Epithelial cell of esophagus (primary cell): Measurements from ENCODE around the gene APBA2.

Source experiments
- DNase-seq: peaks from one replicate; pipeline ENCODE4 v3.0.0; 2010; ENCODE audit warnings: low read depth
- H3K4me3 ChIP-seq: 2 replicates; pipeline ENCODE4 v1.5.1; 2011; ENCODE audit warnings: mild to moderate bottlenecking, low read length, control low read depth
- TF ChIP-seq, protein P1 (sequence below): IDR thresholded peaks from 2 replicates; pipeline ENCODE4 v1.5.1; 2011; ENCODE audit warnings: low read depth, mild to moderate bottlenecking, low read length, control low read depth, inconsistent platforms; ENCODE audit not compliant: insufficient read depth; ENCODE audit errors: missing control alignments

The APBA2 gene

DNA sequence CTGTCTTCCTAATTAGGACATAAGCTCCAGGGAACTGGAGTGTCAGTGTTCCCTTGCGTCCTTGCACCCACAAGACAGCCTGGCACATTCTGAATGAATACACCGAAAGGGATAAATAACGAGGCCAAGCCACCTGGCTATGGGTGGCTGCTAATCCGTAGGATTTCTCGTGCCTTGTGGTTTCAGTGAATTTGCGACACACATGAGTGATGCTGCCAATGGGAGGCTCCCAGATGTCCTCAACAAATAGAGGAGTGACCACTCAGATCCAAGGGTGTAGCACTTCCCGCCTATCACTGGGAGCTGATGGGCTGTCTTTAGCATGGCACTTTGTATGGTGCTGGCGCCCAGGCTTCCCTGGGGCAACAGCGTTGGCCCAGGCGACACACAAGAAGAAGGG is 43.4 kb downstream of the APBA2 start:
- no peak for DNase-seq
- TF ChIP-seq, protein P1, sequence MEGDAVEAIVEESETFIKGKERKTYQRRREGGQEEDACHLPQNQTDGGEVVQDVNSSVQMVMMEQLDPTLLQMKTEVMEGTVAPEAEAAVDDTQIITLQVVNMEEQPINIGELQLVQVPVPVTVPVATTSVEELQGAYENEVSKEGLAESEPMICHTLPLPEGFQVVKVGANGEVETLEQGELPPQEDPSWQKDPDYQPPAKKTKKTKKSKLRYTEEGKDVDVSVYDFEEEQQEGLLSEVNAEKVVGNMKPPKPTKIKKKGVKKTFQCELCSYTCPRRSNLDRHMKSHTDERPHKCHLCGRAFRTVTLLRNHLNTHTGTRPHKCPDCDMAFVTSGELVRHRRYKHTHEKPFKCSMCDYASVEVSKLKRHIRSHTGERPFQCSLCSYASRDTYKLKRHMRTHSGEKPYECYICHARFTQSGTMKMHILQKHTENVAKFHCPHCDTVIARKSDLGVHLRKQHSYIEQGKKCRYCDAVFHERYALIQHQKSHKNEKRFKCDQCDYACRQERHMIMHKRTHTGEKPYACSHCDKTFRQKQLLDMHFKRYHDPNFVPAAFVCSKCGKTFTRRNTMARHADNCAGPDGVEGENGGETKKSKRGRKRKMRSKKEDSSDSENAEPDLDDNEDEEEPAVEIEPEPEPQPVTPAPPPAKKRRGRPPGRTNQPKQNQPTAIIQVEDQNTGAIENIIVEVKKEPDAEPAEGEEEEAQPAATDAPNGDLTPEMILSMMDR: no peak
- no peak overlapping the region for H3K4me3 ChIP-seq

DNA sequence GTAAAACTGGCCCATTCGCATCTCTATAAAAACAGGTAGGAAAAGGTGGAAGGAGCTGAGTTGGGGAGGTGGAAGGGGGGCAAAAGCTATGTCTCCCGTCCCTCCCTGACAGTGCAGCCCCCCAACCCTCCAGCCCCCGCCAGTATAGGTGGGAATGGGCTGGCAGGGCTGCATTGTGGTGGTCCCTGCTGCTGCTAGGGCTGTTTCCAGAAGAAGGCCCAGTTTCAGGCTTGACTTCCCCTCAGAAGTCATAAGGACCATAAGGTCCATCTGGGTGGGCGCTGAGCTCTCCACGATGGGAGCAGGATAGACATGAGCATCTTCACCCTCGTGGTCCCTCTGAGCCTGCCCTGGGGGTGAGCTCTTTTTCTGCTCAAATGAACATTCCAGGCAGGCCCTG is 44.2 kb downstream of the APBA2 start:
- no peak for DNase-seq
- H3K4me3 ChIP-seq: no peak overlapping the region
- TF ChIP-seq, protein P1: no peak

DNA sequence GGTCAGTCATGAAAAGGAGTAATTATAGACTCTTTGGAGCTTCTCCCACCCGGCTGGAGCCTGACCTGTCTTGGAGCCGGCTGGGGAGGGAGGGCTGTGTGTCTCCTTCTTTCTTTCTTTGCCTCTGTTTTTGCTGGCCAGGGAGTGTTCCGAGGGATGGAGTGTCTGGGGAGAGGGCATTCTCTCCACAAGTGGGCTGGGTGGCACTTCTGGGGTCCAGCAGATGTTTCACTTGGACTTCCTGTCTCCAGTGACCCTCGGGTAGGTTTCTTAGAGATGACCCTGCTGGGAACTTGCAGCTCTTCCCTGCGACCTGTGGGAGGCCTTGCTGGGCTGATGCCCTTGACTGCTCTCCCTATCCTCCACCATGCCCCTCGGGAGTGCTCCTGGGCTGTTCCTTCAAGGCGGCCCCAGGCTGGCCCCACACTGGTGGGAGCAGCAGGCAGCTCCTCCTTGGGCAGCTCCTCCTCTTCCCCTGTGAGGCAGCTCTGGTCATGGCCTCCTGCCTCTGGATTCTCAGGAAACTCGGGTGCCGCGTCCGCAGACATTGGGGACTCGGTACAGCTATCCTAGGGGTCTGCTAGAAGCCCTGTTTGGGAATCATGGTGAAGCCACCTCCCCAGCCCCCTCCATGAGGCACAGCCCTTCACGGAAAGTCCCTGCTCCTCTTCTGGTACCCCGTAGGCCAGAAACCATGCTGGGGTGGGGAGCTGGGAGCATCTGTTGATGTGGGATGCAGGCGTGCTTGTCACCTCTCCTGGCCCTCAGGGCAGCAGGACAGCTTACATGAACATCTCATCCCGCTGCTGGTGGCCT is 44.9 kb downstream of the APBA2 start:
- TF ChIP-seq, protein P1: no peak

GRCh38 chr15:28931828-28932227 is 46.1 kb downstream of the APBA2 start:
- DNase-seq: no peak
- TF ChIP-seq, protein P1: no peak
- H3K4me3 ChIP-seq: no peak overlapping the region

More for the DNA sequence above, 44.9 kb downstream of the APBA2 start:
- H3K4me3 ChIP-seq: no peak overlapping the region
- DNase-seq: no peak

- TF ChIP-seq, protein P1: no peak
- no peak for DNase-seq
- no peak overlapping the region for H3K4me3 ChIP-seq
Observed at GRCh38 chr15:28932361-28932760, 46.6 kb downstream of the APBA2 start.

DNA sequence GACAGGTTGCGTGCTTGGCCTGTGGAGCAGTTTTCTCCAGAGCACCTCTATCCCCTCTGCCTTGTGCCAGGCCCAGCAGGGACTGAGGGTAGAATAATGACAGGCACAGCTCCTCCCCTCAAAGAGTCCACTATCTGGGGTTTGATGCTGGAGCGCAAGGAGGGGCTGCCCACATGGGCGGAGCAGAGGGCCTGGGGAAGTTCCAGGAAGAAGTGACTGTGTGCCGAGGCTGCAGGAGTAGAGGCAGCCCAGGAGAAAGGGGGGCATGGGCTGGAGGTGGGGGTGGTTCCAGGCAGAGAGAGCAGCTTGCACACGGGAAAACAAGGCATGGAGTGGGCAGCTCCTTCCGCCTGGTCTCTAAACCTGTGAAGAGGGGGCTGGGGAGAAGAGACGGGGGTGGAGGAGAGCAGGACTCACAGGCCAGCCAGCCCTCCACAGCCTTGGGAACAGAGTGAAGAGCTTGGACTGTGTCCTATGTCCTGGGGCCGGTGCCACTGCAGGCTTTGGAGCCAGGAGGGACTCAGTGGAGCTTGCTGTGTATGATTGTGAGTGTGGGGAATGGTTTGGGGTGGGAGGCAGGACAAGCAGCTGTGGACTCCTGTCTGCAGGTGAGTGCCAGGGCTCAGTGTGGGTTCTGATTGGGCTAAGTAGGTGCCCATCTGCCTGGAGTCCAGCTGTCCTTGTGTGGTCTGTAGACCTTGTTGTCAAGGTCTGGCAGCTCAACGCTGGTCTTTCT is 48.1 kb downstream of the APBA2 start:
- H3K4me3 ChIP-seq: no peak overlapping the region

More for the DNA sequence above, 48.1 kb downstream of the APBA2 start:
- no peak for DNase-seq
- TF ChIP-seq, protein P1: no peak
